Hepatocyte (in vitro differentiated cells): Measurements from ENCODE around the gene ZNF219.

Source experiments
- EZH2phosphoT487 ChIP-seq: fragments of 200-600 bp; sonication (generic); IDR thresholded peaks from one replicate; pipeline ENCODE4 v1.6.1; 2018; ENCODE audit warnings: antibody characterized with exemption, mild to moderate bottlenecking, low read depth, moderate library complexity; ENCODE audit not compliant: unreplicated experiment, severe bottlenecking
- TF ChIP-seq, protein P1 (sequence below): fragments of 200-600 bp; sonication (generic); IDR thresholded peaks from 2 replicates; pipeline ENCODE4 v1.5.1; 2016; ENCODE audit warnings: antibody characterized with exemption, mild to moderate bottlenecking; ENCODE audit not compliant: poor library complexity

DNA sequence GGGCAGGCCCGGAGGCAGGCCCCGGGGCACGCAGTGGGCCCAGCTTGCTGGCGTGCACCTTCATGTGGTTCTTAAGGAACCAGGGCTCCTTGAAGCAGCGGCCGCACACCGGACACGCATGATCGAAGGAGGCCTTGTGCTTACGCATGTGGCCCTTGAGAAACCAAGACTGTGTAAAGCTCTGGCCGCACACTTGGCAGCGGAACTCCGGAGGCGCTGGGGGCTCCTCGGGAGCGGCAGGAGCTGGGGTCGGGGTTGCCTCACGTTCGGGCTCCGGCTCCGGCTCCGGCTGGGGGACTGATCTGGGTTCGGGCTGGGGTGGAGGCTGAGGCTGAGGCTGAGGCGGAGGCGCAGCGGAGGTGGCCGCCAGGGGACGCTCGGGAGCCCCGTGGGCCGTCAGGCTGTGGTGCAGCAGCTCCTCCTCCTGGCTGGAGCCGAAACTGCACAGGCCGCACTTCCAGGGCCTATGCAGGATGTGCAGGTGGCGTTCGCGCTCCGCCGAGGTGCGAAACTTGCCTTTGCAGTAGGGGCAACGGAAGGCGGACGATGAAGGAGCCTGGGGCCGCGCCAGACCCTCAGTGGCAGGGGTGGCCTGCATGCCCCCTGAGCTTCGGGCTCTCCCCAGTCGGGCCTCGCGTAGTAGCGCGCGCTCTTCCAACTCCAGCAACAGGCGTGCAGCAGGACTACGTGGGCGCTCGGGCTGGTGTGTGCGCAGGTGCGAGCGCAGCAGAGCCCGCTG, 6.0 kb downstream of the ZNF219 start:
- TF ChIP-seq EZH2phosphoT487: no peak
- TF ChIP-seq, protein P1, sequence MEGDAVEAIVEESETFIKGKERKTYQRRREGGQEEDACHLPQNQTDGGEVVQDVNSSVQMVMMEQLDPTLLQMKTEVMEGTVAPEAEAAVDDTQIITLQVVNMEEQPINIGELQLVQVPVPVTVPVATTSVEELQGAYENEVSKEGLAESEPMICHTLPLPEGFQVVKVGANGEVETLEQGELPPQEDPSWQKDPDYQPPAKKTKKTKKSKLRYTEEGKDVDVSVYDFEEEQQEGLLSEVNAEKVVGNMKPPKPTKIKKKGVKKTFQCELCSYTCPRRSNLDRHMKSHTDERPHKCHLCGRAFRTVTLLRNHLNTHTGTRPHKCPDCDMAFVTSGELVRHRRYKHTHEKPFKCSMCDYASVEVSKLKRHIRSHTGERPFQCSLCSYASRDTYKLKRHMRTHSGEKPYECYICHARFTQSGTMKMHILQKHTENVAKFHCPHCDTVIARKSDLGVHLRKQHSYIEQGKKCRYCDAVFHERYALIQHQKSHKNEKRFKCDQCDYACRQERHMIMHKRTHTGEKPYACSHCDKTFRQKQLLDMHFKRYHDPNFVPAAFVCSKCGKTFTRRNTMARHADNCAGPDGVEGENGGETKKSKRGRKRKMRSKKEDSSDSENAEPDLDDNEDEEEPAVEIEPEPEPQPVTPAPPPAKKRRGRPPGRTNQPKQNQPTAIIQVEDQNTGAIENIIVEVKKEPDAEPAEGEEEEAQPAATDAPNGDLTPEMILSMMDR: peak; percentile 96
